T-helper 2 cell (primary cell): ENCODE data around the gene NPHP4.

Experiments
- DNase-seq, 5 experiments: peaks; one replicate each; pipeline versions ENCODE4 v3.0.0 to v3.0.0-alpha.2; 2012 to 2022

Gene NPHP4

DNA sequence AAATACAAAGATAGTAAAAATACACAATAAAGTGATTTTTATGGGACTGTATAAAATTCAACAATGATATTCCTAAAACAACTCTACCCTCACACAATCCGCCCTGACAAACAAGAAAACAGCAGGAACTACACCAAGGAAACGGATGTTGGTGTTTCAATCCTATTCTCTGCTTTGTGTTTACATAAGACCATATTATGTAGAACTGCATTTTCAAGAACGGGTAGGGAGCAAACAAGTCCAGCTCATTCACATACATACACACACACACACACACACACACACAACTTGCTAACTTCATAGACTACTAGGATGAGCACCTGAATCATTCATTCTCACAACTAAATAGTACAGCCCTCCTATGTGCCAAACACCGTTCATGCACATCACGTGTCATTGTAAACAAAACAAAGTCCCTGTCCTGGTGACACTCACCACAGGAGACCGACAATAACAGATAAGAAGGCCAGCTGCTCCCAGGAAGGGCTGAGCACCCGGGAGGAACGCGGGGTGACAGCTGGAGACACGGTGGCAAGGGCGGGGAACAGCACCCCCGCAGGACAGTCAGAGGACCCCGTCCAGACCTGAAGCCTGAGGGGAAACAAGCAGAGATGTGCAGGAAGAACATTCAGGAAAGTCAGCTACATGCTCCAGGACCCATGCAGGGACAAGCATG, 43.0 kb downstream of the NPHP4 start:
- no peak for DNase-seq

DNA sequence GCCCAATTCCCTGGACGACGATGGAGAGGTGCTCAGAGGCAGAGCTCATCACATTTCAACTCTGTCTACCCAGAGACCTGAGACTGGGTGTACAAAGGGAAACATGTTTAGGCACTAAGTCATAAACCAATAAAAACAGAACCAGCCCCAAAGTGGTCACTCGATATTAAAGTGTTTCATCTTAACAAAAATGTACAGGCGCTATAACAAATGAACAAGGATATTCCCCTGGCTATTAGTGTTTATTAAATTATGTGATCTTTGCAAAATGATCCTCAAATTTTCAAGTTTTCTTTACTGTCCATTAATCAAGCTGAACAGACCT, 43.6 kb downstream of the NPHP4 start:
- DNase-seq = no peak

DNA sequence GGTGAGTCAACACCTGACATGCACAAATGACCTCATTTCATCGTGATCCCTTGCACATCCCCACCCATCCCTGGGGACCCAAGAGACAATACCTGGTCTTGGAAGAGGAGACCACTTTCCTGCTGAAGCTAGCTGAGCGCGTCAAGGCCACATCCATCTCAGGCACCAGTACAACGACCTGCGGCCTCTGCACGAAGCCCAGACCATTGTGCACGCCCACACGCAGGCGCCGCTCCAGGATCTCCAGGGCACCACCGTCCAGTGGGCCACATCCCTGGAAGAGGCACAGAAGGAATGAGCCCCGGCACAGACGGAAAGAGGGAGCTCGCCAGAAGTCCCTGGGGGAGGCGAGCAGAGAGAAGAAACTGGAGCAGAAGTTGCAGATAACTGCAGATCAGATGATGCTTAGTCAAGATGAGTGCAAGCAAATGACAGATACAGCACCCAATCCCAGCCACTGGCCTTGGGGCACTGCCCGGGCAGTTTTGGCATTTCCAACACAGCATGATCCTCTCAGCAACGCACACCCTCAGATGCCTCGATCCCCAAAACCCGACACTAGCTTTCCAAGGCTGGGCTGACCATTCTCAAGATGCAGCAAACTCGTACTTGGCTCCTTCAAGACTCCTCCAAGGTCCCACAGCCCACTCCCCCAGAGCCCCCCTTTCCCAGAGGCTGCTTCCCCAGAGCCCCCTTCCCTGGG, 44.1 kb downstream of the NPHP4 start:
- DNase-seq = no peak

DNA sequence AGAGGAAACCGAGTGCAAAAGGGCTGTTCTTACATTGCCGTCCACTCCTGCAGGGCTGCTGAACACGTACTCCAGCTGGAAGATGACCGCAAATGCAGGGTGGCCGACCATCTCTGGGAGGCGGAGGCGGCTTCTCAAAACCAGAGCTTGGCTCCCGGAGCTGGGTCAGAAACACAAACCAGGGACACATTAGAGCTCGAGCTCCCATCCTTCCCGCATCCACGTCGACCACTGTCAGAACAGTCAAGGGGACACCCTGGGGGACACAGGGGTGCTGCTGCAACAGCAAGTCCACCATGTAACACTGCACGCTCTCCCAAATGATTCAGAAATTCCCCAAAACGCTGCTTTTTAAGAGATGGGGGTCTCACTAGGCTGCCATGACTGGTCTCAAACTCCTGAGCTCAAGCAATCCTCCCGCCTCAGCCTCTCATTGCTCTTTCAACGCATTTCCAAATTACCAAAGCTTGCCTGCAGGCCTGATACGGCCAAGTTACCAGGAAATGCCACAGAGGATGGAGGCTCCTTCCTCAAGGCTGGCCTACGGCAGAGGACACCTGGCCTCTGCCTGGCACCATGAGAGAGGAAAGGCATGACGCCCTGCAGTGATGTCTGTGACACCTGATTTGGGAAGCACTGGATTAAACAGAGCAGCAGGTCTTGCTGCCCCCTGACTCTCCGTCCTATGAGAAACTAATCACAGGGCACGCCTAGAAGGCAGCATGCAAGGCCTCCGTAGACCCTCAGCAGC, 45.0 kb downstream of the NPHP4 start:
- no peak for DNase-seq

DNA sequence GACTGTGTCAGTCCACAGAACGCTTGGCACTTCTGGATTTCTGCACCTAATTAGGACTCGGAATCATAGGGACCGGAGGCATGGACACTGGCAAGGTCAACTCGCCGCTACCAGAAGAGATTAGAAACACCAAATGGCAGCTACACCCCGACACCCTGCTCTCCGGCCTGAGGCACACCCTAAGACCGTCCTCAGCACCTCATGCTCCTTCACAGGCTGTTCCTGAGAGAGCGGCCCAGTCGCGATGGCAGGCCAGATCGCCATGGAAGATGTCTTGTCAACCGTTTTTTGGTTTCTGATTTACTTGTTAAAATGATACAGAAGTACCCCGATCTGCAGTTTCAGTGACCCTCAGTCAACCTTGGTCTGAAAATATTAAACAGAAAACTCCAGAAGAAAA, 46.8 kb downstream of the NPHP4 start:
- no peak for DNase-seq

DNA sequence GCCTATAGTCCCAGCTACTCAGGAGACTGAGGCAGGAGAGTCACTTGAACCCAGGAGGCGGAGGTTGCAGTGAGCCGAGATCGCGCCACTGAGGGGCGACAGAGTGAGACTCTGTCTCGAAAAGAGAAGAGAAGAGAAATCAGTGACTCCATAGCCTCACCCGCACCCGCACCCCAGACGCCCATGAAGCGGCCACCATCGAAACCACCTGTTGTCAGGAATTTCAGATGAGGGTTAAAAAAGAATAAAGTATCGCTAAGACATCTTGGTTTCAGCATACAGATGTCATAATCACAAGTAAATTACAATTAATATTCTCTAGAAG, 47.4 kb downstream of the NPHP4 start:
- no peak for DNase-seq

DNA sequence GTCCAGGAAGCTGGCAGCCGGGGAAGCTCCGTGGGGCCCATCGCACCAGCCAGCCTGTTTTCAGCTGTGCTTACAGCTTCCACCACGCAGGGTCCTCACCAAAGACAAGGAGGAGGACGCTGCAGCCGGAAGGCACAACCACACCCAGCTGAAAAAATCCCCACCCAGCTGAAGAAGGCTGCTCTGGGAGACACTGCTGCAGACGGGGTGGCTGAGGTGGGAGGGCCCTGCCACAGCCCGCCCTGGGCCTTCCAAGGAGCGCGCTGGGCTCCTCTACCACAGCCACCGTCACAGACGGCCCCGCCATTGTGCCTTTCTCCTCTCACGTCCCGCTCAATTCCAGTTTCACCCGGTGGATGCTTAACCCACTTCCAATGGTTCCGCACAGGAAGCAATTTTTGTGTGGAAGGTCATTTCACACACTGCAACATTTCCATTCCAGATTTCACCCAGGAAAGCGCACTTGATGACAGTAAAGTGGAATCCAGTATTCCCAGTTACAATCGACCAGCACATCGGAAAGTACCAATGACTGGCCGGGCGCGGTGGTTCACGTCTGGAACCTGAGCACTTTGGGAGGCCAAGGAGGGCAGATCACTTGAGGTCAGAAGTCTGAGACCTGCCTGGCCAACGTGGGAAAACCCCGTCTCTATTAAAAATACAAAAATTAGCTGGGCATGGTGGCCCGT, 47.9 kb downstream of the NPHP4 start:
- DNase-seq = no peak

DNA sequence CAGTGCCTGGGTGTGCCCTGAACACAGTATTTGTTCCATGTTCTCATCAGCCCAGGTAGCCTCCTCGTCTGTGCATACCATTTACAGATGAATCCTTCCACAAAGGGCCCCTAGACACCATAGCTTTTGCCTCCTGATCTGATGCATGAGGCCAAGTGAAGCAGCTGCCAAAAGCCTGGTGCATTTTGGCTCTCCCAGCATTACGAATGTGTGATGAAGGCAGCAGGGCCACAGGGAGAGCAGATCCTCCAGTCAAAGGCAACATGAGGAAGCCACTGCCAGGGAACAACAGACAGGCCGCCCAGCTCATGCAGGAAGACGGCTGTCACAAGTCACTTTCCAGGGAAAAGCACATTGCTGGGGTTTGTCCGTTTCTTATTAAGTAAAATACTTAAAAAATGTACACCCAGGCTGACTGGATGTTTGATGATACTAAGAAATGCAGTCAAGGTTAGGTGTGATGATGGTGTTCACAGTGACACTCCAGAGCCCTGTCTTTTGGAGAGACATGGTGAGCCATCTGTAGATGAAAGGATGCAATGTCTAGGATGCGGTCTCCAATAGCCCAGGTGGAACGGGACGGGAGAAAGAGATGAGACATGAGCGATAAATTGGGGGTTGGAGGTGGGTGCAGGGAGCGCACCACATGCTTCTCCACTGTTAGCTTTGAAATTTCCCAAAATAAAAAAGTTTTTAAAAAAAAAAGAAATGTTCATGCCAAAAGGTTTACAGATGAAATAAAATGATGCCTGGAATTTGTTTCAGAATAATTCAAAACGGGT, 48.7 kb downstream of the NPHP4 start:
- no peak for DNase-seq

DNA sequence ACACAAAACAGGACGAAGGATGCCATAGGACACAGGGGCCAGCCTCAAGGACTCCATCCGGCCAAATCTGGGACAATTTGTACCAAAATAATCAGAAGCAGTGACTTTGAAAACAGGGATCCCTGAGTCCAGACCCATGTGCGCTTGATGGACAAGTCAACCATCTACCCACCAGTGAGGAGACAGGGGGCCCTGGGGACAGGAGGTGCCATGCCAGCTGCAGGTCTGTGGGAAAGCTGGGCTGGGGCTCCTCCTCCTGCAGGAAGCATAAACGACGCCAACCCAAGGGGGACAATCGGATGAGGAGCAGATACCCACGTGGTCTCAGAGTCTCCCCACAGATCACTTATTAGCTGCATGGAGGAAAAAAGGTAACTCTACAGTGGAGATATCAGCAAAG, 50.6 kb downstream of the NPHP4 start:
- DNase-seq = no peak

DNA sequence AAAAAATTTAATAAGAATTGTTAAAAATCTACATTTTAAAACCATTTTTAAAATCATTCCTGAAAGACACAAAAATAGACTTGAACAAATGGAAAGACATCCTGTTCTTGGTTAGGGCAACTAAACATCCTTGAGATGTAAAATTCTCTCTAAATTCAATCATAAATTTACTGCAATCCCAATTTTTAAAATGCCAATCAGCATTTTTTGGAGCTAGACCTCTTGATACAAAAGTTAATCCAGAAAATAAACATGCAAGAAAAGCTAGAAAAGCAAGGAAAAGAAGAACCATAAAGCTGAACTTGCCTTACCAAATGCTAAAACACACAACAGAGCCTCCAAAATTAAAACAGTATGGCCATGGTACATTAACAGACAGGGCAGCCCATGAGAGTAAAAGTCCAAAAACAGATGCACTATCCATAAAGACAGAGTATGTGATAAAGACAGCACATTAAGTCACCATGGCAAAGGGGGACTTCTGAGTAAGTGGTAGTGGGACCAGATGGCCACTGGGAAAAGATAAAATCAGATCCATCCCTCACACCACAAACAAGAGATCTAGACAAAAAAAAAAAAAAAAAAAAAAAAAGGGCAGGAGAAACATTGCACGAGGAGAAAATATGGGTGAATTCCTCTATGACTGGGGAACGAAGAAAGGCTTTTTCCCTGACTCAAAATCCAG, 51.4 kb downstream of the NPHP4 start:
- no peak for DNase-seq

DNA sequence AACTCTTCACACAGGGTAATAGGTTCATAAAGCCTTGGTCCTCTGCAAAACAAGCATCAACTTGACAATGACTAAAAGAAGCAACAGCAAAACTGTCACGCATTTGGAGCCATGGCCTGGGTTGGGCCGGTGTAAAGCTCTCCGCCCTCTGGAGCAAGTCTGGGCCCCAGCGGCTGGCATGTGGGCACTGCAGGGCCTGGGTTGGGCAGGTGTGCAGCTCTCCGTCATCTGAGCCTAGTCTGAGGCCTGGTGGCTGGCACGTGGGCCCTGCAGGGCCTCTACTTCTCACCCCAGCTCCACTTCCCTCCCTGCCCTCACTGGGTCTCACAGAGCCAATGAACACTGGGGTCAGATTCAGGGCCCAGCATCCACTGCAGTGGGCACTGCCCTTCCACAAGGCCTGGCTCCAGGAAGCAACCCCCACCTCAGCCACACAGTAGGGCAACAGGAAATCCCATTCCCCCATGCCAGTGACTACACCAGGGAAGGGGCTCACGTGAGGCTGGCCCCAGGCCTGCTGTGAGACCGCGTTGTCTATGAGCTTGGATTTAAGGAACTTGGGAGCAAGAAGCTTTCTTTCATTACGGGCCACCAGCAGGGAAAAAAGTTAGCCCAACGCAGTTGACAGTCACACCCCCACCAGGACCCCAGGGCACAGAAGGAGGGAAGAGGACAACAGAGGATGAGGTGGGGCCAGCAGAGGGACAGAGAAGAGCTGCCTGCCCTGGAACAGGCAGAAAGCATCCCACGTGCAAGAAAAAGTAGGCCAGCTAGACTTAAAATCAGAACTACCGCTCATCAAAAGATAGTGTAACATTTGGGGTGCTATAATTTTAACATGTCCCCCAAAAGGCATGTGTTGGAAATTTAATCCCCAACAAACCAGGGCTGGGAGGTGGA, 52.7 kb downstream of the NPHP4 start:
- no peak for DNase-seq

DNA sequence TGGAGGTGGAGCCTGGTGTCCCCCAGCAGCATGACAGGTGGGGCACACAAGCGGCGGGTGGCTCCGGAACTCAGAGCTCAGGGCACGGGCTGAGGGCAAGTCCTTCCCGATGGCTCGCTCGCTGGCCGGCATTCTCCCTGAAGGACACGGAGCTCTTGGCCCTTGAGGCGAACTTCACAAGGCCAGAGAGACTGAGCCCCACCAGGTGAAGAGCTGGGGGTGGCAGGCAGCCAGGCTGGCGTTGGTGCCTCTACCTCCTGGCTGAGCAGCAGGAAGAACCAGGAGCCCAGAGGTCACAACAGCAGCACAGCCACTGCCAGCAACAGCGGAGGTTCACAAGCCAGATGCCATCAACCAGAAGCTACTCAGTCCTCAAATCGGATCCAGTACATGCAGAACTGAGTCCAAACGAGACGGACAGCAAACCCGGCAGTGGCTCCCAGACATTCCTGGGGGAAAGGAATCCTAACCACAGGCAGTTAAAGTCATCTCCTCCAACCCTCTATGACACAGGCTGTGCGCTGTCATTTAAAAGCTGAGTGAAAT, 54.1 kb downstream of the NPHP4 start:
- DNase-seq = no peak

DNA sequence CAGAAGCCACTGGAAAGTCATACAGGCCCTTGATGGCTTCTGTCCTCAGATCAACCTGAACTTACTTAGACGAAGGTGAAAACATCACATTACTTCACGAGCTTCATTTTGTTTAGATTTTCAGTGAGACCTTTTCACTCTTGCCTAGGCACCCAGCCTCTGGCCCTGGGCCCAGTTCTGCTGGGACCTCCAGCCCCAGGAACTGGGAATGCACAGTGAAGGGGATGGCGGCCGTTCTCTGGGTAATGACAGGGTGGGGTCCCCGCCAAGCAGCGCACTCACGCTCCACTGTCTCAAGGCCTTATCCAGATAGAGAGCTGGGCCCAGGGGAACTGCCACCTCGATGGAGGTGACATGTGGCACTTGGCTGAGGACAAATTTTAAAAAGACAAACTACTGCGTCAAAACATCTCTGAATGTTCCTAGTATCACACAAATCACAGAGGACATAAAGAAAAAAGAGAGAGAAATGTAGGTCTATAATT, 54.8 kb downstream of the NPHP4 start:
- DNase-seq = no peak

DNA sequence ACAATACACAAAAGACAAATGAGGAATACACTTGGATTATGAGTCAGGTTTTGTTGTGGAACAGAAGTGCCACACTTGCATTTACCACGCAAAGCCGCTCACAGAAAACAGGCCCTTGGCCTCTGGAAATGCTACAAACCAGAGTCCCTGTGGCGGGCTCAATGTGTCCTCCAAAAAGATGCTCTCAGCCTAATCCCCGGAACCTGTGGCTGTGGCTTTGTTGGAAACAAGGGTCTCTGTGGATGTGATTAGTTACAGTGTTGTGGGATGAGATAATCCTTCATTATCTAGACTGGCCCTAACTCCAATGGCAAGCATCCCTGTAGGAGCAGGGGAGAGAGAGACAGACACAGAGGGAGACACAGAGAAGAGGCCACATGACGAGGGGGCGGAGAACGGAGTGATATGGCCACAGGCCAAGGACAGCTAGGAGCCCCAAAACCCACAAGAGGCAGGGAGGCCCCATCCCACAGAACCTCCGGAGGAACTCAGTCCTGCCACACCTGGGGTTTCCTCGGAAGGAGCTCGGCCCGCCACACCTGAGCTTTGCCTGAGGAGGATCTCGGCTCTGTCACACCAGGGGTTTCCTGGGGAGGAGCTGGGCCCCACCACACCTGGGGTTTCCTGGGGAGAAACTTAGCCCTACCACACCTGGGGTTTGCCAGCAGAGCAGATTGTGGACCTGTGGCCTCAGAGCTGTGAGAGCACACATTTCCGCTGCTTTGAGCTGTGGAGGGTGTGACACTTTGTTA, 55.4 kb downstream of the NPHP4 start:
- peak in 2 of 5 experiments; percentile 21 to 26 for DNase-seq

DNA sequence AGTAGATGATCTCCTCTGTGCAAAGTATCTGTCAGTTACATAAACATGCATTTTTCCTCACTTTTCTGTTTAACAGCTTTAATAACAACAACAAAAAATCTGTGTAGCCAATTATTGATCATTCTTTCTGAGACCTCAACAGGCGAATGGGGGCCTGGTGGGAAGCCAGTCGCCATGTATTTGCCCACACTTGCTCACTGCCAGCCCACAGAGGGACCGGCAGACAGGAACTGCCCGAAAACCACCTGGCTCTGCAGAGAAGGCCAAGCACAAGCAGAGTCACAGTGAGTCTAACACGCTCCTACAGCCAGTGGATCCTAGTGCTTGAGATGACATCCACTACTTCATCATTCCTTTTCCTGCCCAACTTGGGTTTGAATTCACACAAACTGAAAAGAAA, 56.1 kb downstream of the NPHP4 start:
- DNase-seq = no peak

DNA sequence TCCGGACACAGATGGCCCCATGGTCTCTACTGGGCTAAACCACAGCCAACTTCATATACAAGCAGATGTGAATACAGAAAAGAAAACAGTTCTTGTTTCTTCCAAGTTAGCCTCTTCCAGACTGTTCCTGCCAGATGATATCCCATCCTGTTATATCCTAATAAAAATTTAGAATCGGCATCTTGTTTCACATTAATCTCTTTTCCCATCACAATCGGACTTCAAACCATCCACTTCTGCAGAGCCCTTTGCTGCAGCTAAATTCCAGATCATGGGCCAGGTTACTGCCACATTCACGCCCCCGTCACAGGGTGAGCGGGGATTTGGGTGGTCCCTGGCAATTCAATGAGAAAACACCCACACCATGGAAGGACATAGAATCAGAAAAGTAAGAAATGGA, 57.2 kb downstream of the NPHP4 start:
- DNase-seq = no peak

DNA sequence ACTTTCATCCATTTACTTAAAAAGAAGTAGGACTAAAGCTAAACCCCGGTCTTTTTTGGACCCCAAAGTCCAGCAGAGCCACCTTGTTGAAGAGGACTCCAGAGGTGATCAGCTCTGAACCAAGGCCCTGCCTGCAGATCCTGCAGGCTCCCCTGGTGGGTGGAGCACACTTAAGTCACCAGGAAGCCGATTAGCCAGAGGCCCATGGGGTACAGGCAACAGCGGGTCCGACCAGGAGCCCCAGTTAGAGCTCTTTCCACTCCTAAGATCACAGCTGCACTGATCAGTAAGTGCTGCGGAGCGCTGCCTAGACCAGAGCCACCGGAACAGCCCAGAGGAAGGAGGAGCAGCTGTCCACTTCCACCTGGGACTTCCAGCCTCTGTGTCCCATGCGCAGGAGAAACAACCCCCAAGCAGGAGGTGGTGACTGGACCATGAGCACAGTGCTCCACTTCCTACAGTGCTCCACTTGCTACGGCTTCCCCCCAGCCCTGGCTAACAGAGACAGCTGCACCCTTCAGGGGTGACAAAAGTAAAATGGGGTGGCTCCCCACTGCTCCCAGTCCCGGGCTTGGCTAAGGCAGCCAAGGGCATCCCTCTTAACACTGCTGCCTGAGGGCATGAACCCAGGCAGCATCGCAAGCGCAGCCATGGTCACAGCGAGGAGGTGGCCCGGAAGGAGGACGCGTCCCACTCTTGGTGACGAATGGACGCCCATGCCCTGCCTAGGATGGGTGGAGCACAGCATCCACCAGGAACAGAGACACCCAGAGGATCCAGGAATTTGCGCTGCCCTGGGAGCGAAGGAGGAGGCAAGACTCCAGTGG, 58.0 kb downstream of the NPHP4 start:
- DNase-seq = no peak

DNA sequence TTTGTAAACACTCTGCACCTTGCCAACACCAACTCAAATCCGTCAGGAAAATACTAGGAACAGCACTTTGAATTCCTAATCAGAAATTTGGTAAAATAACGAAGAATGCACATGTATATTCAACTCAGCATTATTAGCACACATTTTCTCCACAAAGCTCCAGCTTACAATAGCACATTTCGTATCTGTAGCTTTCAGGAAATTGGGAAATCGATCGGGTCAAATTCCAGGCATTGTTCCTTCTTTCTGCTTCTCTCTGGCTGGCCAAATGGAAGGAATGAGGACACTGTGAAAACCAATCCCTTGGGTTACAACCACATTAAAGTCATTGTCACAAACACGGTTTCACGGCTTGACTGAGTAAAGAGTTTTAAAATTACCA, 58.6 kb downstream of the NPHP4 start:
- DNase-seq = no peak

DNA sequence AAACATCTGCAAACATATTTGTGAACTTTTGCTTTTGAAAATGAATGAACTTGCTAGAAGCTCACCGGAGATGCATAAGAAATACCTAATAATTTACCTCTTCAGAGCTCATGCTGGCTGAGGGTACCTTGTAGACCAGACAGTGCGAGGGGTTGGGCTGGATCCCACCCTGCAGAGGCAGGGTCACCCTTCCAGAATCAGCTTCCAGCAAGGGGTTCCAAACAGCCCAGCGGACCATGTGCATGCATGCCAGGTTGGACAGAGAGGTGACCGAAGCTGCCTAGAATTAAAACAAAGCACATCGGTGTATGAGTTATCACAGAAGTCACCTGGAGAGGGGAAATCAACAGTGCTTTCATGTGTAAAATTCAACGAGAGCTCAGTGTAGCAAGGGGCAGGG, 59.2 kb downstream of the NPHP4 start:
- no peak for DNase-seq
